ENCODE measurements around the gene ODAM.
"Not testable (repeated sequence)": the region's sequence is repeated elsewhere in the genome, so short reads cannot be mapped to it uniquely, and the experiment has no call there.

The ODAM gene

DNA sequence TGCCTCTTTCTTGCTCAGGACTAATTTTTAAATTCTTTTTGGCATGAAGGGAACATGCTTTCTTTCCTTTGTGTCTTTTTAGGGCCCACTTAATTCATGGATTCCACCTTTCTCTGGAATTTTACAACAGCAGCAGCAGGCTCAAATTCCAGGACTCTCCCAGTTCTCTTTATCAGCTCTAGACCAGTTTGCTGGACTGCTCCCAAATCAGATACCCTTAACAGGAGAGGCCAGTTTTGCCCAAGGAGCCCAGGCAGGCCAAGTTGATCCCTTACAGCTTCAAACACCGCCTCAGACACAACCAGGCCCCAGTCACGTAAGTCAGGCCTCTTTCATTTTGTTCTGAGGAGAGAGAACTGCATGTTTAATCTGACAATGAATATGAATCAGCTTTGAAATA lies 2.3 kb downstream of the ODAM start:
- Histone ChIP-seq H3K9me3 (no peaks in the 10 kb centered on the region), H3K27me3 (no peaks in the 10 kb centered on the region), H3K27ac (no peak overlapping the region), H3K36me3 (no peaks in the 10 kb centered on the region), H3K4me1 (ENCODE audit: control insufficient read depth in 1 of 2, insufficient read depth in 1 of 2, low read depth in 1 of 2, low read length in 1 of 2) (no peaks in the 10 kb centered on the region), H3K4me3 (ENCODE audit: low read depth in 1 of 2, low read length in 1 of 2) (no peak overlapping the region)
- no peak for TF ChIP-seq CTCF (IDR thresholded peaks at IDR 0.05)

GRCh38 chr4:70203601-70204000 lies 8.1 kb downstream of the ODAM start:
- no peaks in the 10 kb centered on the region for H3K9me3 ChIP-seq
- no peaks in the 10 kb centered on the region for H3K36me3 ChIP-seq
- TF ChIP-seq CTCF (IDR thresholded peaks at IDR 0.05): no peak
- H3K27me3 ChIP-seq: no peaks in the 10 kb centered on the region
- no peak overlapping the region for H3K4me3 ChIP-seq (ENCODE audit: low read depth in 1 of 2, low read length in 1 of 2)
- H3K4me1 ChIP-seq (ENCODE audit: control insufficient read depth in 1 of 2, insufficient read depth in 1 of 2, low read depth in 1 of 2, low read length in 1 of 2): no peaks in the 10 kb centered on the region
- H3K27ac ChIP-seq: no peak overlapping the region

DNA sequence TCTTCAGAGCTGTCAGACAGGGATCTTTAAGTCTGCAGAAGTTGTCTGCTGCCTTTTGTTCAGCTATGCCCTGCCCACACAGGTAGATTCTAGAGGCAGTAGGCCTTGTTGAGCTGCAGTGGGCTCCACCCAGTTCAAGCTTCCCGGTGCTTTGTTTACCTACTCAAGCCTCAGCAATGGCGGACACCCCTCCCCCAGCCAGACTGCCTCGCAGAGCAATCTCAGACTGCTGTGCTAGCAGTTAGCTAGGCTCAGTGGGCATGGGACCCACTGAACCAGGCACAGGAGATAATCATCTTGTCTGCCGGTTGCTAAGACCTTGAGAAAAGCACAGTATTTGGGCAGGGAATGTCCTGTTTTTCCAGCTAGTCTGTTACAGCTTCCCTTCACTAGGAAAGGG lies 17.2 kb downstream of the ODAM start:
- H3K27ac ChIP-seq; H3K4me1 ChIP-seq (ENCODE audit: control insufficient read depth in 1 of 2, insufficient read depth in 1 of 2, low read depth in 1 of 2, low read length in 1 of 2); H3K9me3 ChIP-seq: not testable (repeated sequence)

DNA sequence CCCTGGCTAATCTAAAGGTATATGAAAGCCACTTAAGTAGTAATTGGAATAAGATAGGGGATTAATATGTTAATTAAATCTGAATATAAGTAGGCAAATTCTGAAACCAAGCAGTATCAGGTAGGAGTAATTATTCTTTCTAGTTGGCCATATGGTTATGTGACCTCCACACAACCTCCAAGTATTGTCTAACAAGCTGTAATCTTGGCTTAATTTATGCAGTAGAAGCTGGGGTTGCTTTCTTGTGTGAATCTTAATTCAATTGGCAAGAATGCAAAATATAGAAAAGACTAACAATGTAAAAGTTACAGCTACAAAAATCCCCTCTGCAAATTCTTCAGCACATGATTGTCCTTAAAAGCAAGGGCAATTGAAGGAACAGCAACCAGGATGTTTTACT lies 20.6 kb downstream of the ODAM start:
- not testable (repeated sequence) for H3K27ac ChIP-seq; H3K27me3 ChIP-seq; H3K4me3 ChIP-seq (ENCODE audit: low read depth in 1 of 2, low read length in 1 of 2); H3K4me1 ChIP-seq (ENCODE audit: control insufficient read depth in 1 of 2, insufficient read depth in 1 of 2, low read depth in 1 of 2, low read length in 1 of 2); H3K9me3 ChIP-seq; H3K36me3 ChIP-seq

More for the DNA sequence above, 17.2 kb downstream of the ODAM start:
- H3K4me3 ChIP-seq (ENCODE audit: low read depth in 1 of 2, low read length in 1 of 2); H3K27me3 ChIP-seq; H3K36me3 ChIP-seq: not testable (repeated sequence)

DNA sequence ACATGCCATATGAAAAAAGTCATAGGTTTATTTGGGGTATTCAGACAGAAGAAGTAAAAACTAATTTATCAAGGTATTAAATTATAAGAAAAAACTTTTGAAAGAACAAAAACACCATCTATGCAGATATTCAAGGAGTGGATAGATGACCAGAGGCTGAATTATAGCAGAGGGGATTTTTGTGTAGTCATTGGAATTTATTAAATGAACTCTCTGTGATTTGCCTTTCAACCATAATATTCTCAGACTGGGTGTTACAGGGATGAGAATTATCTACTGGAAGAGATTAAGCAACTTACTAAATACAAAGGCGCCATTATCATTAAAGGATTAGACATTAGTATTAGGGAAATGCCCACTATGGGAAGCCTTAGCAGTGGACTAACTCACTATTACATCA lies 21.0 kb downstream of the ODAM start:
- H3K27ac ChIP-seq; H3K36me3 ChIP-seq; H3K4me1 ChIP-seq (ENCODE audit: control insufficient read depth in 1 of 2, insufficient read depth in 1 of 2, low read depth in 1 of 2, low read length in 1 of 2); H3K9me3 ChIP-seq; H3K27me3 ChIP-seq; H3K4me3 ChIP-seq (ENCODE audit: low read depth in 1 of 2, low read length in 1 of 2): not testable (repeated sequence)

DNA sequence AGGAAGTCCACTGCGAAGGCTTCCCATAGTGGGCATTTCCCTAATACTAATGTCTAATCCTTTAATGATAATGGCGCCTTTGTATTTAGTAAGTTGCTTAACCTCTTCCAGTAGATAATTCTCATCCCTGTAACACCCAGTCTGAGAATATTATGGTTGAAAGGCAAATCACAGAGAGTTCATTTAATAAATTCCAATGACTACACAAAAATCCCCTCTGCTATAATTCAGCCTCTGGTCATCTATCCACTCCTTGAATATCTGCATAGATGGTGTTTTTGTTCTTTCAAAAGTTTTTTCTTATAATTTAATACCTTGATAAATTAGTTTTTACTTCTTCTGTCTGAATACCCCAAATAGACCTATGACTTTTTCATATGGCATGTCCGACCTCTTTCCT lies 25.9 kb downstream of the ODAM start:
- H3K27ac ChIP-seq; H3K9me3 ChIP-seq; H3K4me3 ChIP-seq (ENCODE audit: low read depth in 1 of 2, low read length in 1 of 2); H3K4me1 ChIP-seq (ENCODE audit: control insufficient read depth in 1 of 2, insufficient read depth in 1 of 2, low read depth in 1 of 2, low read length in 1 of 2); H3K27me3 ChIP-seq; H3K36me3 ChIP-seq: not testable (repeated sequence)

DNA sequence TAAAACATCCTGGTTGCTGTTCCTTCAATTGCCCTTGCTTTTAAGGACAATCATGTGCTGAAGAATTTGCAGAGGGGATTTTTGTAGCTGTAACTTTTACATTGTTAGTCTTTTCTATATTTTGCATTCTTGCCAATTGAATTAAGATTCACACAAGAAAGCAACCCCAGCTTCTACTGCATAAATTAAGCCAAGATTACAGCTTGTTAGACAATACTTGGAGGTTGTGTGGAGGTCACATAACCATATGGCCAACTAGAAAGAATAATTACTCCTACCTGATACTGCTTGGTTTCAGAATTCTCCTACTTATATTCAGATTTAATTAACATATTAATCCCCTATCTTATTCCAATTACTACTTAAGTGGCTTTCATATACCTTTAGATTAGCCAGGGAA lies 26.3 kb downstream of the ODAM start:
- H3K4me1 ChIP-seq (ENCODE audit: control insufficient read depth in 1 of 2, insufficient read depth in 1 of 2, low read depth in 1 of 2, low read length in 1 of 2); H3K27me3 ChIP-seq; H3K9me3 ChIP-seq; H3K27ac ChIP-seq; H3K4me3 ChIP-seq (ENCODE audit: low read depth in 1 of 2, low read length in 1 of 2); H3K36me3 ChIP-seq: not testable (repeated sequence)

DNA sequence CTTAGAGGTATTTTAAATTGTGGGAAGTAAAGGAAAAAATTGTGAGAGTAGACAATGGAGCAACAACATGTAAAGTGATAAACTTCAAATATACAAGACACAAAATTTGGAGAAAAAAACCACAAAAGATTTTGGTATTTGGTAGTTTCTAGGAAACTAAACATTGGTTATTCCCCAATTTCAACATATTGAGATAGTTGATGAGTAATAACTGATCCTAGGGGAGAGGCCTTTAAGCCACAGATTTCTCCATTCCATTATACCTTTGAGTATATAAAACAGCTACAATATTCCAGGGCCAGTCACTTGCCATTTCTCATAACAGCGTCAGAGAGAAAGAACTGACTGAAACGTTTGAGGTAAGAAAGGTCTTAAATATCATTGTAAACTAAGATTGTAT lies 30.3 kb downstream of the ODAM start, which contains the start of gene FDCSP:
Gene FDCSP, plus strand, starts transcription at position 301 of the 400 bp plus-strand sequence. CDS start 5,071 bp downstream, outside the sequence.
- Histone ChIP-seq H3K9me3 (no peaks in the 10 kb centered on the region), H3K27ac (no peak within 1 kb of the TSS), H3K36me3 (no peaks in the 10 kb centered on the region), H3K4me1 (ENCODE audit: control insufficient read depth in 1 of 2, insufficient read depth in 1 of 2, low read depth in 1 of 2, low read length in 1 of 2) (no peaks in the 10 kb centered on the region), H3K27me3 (no peaks in the 10 kb centered on the region), H3K4me3 (ENCODE audit: low read depth in 1 of 2, low read length in 1 of 2) (no peak within 1 kb of the TSS)
- no peak for TF ChIP-seq CTCF (IDR thresholded peaks at IDR 0.05)

Measured in neutrophil (primary cell).